HepG2 (cell line): Measurements from ENCODE around the gene COX5B. TPM values are rescaled to one million over a fixed set of nuclear protein-coding genes. Genes with fewer than 3 reads are reported as not detected.
A peak's percentile ranks its signal among the peaks of the same experiment; 100 is the strongest.

Experiments
- BCLAF1 ChIP-seq: fragments of 450-650 bp; IDR thresholded peaks from 2 replicates; pipeline ENCODE4 v1.6.1; 2017; ENCODE audit warnings: mild to moderate bottlenecking
- CHD4 ChIP-seq: fragments of 200-600 bp; sonication (generic); IDR thresholded peaks from 2 replicates; pipeline ENCODE4 v1.7.0; 2017; ENCODE audit warnings: mild to moderate bottlenecking, low read length, borderline replicate concordance
- HOXA7 ChIP-seq: sonication (generic); formaldehyde crosslinking; IDR thresholded peaks from 2 replicates; pipeline ENCODE4 v1.8.1; 2022; ENCODE audit warnings: mild to moderate bottlenecking, missing genetic modification reagents, moderate library complexity
- IRX3 ChIP-seq: sonication (generic); formaldehyde crosslinking; IDR thresholded peaks from 2 replicates; pipeline ENCODE4 v1.8.1; 2023; ENCODE audit warnings: mild to moderate bottlenecking, low read depth, missing genetic modification reagents, borderline replicate concordance
- JUNB ChIP-seq: sonication (generic); formaldehyde crosslinking; IDR thresholded peaks from 2 replicates; pipeline ENCODE4 v1.8.0; 2022; ENCODE audit warnings: missing genetic modification reagents, mild to moderate bottlenecking, borderline replicate concordance
- KDM3A ChIP-seq: IDR thresholded peaks from 2 replicates; pipeline ENCODE4 v1.6.1; 2018; ENCODE audit warnings: low read depth, missing compliant biosample characterization
- NCOA1 ChIP-seq: sonication (generic); formaldehyde crosslinking; IDR thresholded peaks from 2 replicates; pipeline ENCODE4 v1.9.0; 2021; ENCODE audit warnings: missing genetic modification reagents
- NFIC ChIP-seq: IDR thresholded peaks from 2 replicates; pipeline ENCODE4 v1.6.1; 2012; ENCODE audit warnings: mild to moderate bottlenecking, low read length, inconsistent platforms
- NR1H2 ChIP-seq: sonication (generic); formaldehyde crosslinking; IDR thresholded peaks from 2 replicates; pipeline ENCODE4 v1.8.1; 2022; ENCODE audit warnings: low read depth, missing genetic modification reagents, borderline replicate concordance
- ONECUT2 ChIP-seq: sonication (generic); formaldehyde crosslinking; IDR thresholded peaks from 2 replicates; pipeline ENCODE4 v1.4.0; 2020; ENCODE audit warnings: missing genetic modification reagents
- STAT5B ChIP-seq: sonication (generic); formaldehyde crosslinking; IDR thresholded peaks from 2 replicates; pipeline ENCODE4 v1.4.0; 2020; ENCODE audit warnings: missing genetic modification reagents
- TAF1 ChIP-seq: sonication (generic); formaldehyde crosslinking; IDR thresholded peaks from 2 replicates; pipeline ENCODE4 v1.4.0; 2020; ENCODE audit warnings: missing genetic modification reagents
- TFDP2 ChIP-seq: sonication (generic); formaldehyde crosslinking; IDR thresholded peaks from 2 replicates; pipeline ENCODE4 v1.4.0; 2020; ENCODE audit warnings: missing genetic modification reagents
- ZBTB26 ChIP-seq: IDR thresholded peaks from 2 replicates; pipeline ENCODE4 v1.6.1; 2016; ENCODE audit warnings: missing compliant biosample characterization, missing genetic modification reagents, borderline replicate concordance
- ZNF138 ChIP-seq: sonication (generic); formaldehyde crosslinking; IDR thresholded peaks from 2 replicates; pipeline ENCODE4 v1.5.0; 2020; ENCODE audit warnings: mild to moderate bottlenecking, low read depth, missing genetic modification reagents
- ZNF574 ChIP-seq: sonication (generic); formaldehyde crosslinking; IDR thresholded peaks from 2 replicates; pipeline ENCODE4 v1.4.0; 2020; ENCODE audit warnings: missing genetic modification reagents
- polyA plus RNA-seq, 8 experiments: library from polyadenylated mRNA; depleted of rRNA in 3 of 8; stranded (reverse) in 7 of 8; unstranded in 1 of 8; fragments of >200 nt; fragmentation: Illumina TruSeq in 4 of 8; extraction: Trizol in 4 of 8; gene quantifications; 2 replicates each; pipeline versions ENCODE4 v1.2.1 to v1.2.3, GENCODE V29; 2011 to 2016; ENCODE audit warnings: low read depth in 4 of 8, missing spikeins in 1 of 8, mixed read lengths in 1 of 8; ENCODE audit not compliant: insufficient read depth in 1 of 8
- total RNA-seq, 5 experiments: library from RNA; depleted of rRNA; stranded (reverse); fragments of >200 nt; fragmentation: Illumina TruSeq; extraction: Trizol; gene quantifications; 2 replicates each; pipeline ENCODE4 v1.2.3, GENCODE V29; 2016; ENCODE audit warnings: low read depth in 1 of 5
- TF ChIP-seq, protein P1 (sequence below): sonication (generic); formaldehyde crosslinking; IDR thresholded peaks from 2 replicates; pipeline ENCODE4 v1.5.0; 2020; ENCODE audit warnings: mild to moderate bottlenecking, missing genetic modification reagents
- TF ChIP-seq, protein P2 (sequence below): sonication (generic); formaldehyde crosslinking; IDR thresholded peaks from 2 replicates; pipeline ENCODE4 v1.4.0; 2020; ENCODE audit warnings: mild to moderate bottlenecking, missing genetic modification reagents

Gene COX5B
- total and polyA plus RNA-seq, 2 of the 13 experiments (the other 11 are each of a cell fraction or from before 2014, with no cell fraction given): 453 to 536 TPM

DNA sequence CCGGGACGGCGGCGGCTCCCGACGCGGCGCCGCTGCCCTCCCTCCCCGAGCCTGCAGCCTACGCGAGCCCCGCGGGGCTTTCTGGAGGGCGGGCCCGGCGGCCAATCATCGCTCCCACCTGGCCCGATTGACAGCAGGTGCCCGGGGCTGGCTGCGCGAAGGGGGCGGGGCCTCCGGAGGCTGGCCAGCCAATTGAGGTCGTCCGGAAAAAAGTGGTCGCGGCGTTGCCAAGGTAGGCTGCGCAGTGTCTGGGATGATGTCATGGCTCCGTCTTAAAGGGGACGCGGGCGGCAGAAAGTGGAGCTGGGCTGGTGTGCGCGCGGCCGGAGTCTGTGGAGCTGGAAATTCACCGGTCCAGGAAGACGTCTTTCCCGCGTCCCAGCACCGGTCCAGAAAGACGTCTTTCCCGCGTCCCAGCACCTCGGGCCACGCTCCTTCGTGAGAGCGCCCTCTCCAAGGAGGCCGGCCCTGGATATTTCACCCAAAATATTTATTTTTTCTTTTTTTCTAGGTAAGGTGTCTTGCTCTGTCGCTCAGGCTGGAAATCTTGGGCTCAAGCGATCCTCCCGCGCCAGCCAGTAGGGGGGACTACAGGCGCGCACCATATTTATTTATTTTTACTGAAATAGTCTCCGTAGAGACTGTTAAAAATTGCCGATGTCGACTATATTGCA is 18.2 kb downstream of the COX5B start, which contains the start of gene ACTR1B (continued):
- TF ChIP-seq ZBTB26 (CRISPR knock-in tag) (no peak; the same call in 1 of the 2 replicates), KDM3A (CRISPR knock-in tag) (no peak), ZNF574 (CRISPR knock-in tag) (peak; percentile 69), ZNF138 (CRISPR knock-in tag) (no peak), HOXA7 (CRISPR knock-in tag) (no peak), NFIC (no peak), JUNB (CRISPR knock-in tag) (no peak), BCLAF1 (no peak), NCOA1 (CRISPR knock-in tag) (no peak), TFDP2 (CRISPR knock-in tag) (peak; percentile 89), IRX3 (CRISPR knock-in tag) (no peak), NR1H2 (CRISPR knock-in tag) (no peak), ONECUT2 (0 out of 2 replicates have a peak, but pooled peaks have one; percentile 54), CHD4 (no peak), STAT5B (CRISPR knock-in tag) (no peak), TAF1 (CRISPR knock-in tag) (peak; percentile 80)
- TF ChIP-seq, protein P1, sequence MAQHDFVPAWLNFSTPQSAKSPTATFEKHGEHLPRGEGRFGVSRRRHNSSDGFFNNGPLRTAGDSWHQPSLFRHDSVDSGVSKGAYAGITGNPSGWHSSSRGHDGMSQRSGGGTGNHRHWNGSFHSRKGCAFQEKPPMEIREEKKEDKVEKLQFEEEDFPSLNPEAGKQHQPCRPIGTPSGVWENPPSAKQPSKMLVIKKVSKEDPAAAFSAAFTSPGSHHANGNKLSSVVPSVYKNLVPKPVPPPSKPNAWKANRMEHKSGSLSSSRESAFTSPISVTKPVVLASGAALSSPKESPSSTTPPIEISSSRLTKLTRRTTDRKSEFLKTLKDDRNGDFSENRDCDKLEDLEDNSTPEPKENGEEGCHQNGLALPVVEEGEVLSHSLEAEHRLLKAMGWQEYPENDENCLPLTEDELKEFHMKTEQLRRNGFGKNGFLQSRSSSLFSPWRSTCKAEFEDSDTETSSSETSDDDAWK (CRISPR knock-in tag): no peak
- TF ChIP-seq, protein P2, sequence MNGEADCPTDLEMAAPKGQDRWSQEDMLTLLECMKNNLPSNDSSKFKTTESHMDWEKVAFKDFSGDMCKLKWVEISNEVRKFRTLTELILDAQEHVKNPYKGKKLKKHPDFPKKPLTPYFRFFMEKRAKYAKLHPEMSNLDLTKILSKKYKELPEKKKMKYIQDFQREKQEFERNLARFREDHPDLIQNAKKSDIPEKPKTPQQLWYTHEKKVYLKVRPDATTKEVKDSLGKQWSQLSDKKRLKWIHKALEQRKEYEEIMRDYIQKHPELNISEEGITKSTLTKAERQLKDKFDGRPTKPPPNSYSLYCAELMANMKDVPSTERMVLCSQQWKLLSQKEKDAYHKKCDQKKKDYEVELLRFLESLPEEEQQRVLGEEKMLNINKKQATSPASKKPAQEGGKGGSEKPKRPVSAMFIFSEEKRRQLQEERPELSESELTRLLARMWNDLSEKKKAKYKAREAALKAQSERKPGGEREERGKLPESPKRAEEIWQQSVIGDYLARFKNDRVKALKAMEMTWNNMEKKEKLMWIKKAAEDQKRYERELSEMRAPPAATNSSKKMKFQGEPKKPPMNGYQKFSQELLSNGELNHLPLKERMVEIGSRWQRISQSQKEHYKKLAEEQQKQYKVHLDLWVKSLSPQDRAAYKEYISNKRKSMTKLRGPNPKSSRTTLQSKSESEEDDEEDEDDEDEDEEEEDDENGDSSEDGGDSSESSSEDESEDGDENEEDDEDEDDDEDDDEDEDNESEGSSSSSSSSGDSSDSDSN (CRISPR knock-in tag): no peak
